ENCODE results near the gene C16orf54. TPM values are rescaled to one million over a fixed set of nuclear protein-coding genes. Genes with fewer than 3 reads are reported as not detected.

C16orf54 gene
- total and polyA plus RNA-seq, 2 of the 4 experiments (the other 2 are of a cell fraction), result not detected

DNA sequence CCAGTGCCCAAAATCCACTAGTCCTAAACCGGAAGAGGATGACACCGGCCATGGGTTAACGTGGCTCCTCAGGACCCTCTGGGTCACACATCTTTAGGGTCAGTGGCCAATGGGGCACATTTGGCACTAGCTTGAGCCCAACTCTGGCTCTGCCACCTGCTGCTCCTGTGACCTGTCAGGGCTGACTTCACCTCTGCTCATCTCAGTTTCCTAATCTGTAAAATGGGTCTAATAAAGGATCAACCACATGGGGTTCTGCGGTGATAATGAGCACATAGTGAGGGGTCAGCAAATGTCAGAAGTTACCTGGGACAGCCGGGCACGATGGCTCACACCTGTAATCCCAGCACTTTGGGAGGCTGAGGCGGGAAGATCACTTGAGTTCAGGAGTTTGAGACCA lies 48.4 kb downstream of the C16orf54 start (continued):
- no peak for TF ChIP-seq BHLHE40 (IDR thresholded peaks at IDR 0.05; ENCODE audit: low read depth, low read length)
- no peak for TF ChIP-seq RCOR1 (IDR thresholded peaks at IDR 0.05; ENCODE audit: insufficient replicate concordance, low read length)
- TF ChIP-seq CHD1 (IDR thresholded peaks at IDR 0.05; ENCODE audit: low read depth, low read length), result no peak
- TF ChIP-seq FOS (IDR thresholded peaks at IDR 0.05; ENCODE audit: low read depth, low read length), result no peak

DNA sequence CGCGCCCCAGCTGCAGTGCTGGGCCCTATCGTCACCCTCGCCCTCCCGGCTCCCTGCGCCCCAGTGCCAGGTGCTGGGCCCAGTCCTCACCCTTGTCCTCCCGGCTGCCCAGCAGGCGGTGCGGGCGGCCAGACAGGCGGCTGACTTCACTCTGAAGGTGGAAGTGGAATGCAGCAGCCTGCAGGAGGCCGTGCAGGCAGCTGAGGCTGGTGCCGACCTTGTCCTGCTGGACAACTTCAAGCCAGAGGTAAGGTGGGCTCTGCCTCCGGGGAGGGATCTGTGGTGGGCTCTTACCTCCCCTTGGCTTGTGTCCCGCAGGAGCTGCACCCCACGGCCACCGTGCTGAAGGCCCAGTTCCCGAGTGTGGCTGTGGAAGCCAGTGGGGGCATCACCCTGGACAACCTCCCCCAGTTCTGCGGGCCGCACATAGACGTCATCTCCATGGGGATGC lies 48.9 kb downstream of the C16orf54 start:
- Histone ChIP-seq H3K56ac (ENCODE audit: extremely low read depth, insufficient read depth, low read length) (no peak overlapping the region), H3K27ac (ENCODE audit: insufficient read depth, low read length) (no peak overlapping the region), H2AK5ac (ENCODE audit: low read depth, low read length) (no peak overlapping the region), H3K23ac (ENCODE audit: low read depth, low read length) (no peak overlapping the region), H2BK120ac (ENCODE audit: low read depth, low read length) (no peak overlapping the region), H3K4me2 (ENCODE audit: low read depth, low read length) (no peak overlapping the region), H2BK20ac (ENCODE audit: low read depth, low read length) (no peak overlapping the region), H3K4ac (ENCODE audit: low read depth, low read length) (no peak overlapping the region), H3K14ac (replicated peaks; ENCODE audit: low read depth, low read length) (no peak overlapping the region), H3K9ac (ENCODE audit: low read depth, low read length) (no peak overlapping the region), H2BK5ac (ENCODE audit: low read depth, low read length, poor library complexity, severe bottlenecking) (no peak overlapping the region), H2BK15ac (ENCODE audit: low read depth, low read length) (no peak overlapping the region), H3K9me1 (ENCODE audit: insufficient read depth, low read length) (no peaks in the 10 kb centered on the region), H4K91ac (ENCODE audit: insufficient read depth, low read depth, low read length) (no peak overlapping the region), H3K27me3 (ENCODE audit: control insufficient read depth, insufficient read depth, low read length) (peaks cover 10% of the 10 kb centered on the region; the same call in 1 of the 2 replicates), H4K20me1 (ENCODE audit: insufficient read depth, low read length) (no peaks in the 10 kb centered on the region), H2AFZ (replicated peaks; ENCODE audit: low read length, poor library complexity) (no peak overlapping the region), H3K4me3 (ENCODE audit: insufficient read depth, low read depth, low read length) (no peak overlapping the region), H3K4me1 (ENCODE audit: control insufficient read depth, insufficient read depth, low read length) (no peaks in the 10 kb centered on the region), H3K36me3 (ENCODE audit: control insufficient read depth, insufficient read depth, low read length) (no peaks in the 10 kb centered on the region), H3K9me3 (ENCODE audit: control insufficient read depth, insufficient read depth, low read length) (no peaks in the 10 kb centered on the region), H3K79me1 (ENCODE audit: low read depth in 1 of 2, low read length in 2 of 2) (no peaks in the 10 kb centered on the region), H4K5ac (ENCODE audit: low read depth, low read length) (no peak overlapping the region), H2AK9ac (replicated peaks; ENCODE audit: low read depth, low read length, poor library complexity) (peak overlapping the region; percentile 28), H3K18ac (ENCODE audit: low read depth, low read length) (no peak overlapping the region), H4K8ac (ENCODE audit: low read depth in 2 of 2, low read length in 2 of 2) (no peak overlapping the region)
- WGBS, 2 experiments (ENCODE audit: extremely low coverage in 2 of 2, insufficient read length in 1 of 2), result 90% methylated on average over 9 of the region's 21 CpGs; no CpG with 5 or more reads in 1 of the 2 experiments
- no peak for DNase-seq
- no peak for TF ChIP-seq FOS (IDR thresholded peaks at IDR 0.05; ENCODE audit: low read depth, low read length)
- no peak for TF ChIP-seq POLR2A (IDR thresholded peaks at IDR 0.05; ENCODE audit: low read depth, low read length)
- TF ChIP-seq, protein P1, sequence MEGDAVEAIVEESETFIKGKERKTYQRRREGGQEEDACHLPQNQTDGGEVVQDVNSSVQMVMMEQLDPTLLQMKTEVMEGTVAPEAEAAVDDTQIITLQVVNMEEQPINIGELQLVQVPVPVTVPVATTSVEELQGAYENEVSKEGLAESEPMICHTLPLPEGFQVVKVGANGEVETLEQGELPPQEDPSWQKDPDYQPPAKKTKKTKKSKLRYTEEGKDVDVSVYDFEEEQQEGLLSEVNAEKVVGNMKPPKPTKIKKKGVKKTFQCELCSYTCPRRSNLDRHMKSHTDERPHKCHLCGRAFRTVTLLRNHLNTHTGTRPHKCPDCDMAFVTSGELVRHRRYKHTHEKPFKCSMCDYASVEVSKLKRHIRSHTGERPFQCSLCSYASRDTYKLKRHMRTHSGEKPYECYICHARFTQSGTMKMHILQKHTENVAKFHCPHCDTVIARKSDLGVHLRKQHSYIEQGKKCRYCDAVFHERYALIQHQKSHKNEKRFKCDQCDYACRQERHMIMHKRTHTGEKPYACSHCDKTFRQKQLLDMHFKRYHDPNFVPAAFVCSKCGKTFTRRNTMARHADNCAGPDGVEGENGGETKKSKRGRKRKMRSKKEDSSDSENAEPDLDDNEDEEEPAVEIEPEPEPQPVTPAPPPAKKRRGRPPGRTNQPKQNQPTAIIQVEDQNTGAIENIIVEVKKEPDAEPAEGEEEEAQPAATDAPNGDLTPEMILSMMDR (conservative IDR thresholded peaks at IDR 0.05; ENCODE audit: low read depth, low read length), result no peak
- TF ChIP-seq RCOR1 (IDR thresholded peaks at IDR 0.05; ENCODE audit: insufficient replicate concordance, low read length), result no peak
- no peak for TF ChIP-seq CEBPB (IDR thresholded peaks at IDR 0.05; ENCODE audit: low read depth, low read length)
- no TSS peak for BruUV-seq (replicated peaks)
- dilution Hi-C loops (cut with HindIII; ENCODE audit: low sequenced_read_pairs, unreplicated experiment), result no loop called here
- intact Hi-C loops (cut with micrococcal nuclease), result no loop called here
- in situ Hi-C loops (cut with MboI; ENCODE audit: low sequenced_read_pairs), result loop anchor here (10.0 kb wide), 2 partner anchors 62 to 328 kb away; partner anchors contain the start of gene C16orf92
- ATAC-seq (ENCODE audit: low read depth), result no peak
- CTCF ChIA-PET, result no interaction called here
- POLR2A ChIA-PET (ENCODE audit: unreplicated experiment), result no interaction called here

Measured in IMR-90 (cell line).